HepG2 (cell line): Measurements from ENCODE around the gene INPP4B. TPM values are rescaled to one million over a fixed set of nuclear protein-coding genes. Genes with fewer than 3 reads are reported as not detected.

Experiments used
- ATAC-seq: fragments of 200-7000 bp; cut with Tn5 transposase; 3 replicates; pipeline ENCODE4 v1.9.1; 2020; ENCODE audit warnings: mild to moderate bottlenecking, moderate library complexity
- BruUV-seq: library from RNA; stranded (reverse); fragments of 400-500 nt; replicated peaks from 2 replicates; lab custom pipeline; 2021; lab: Mats Ljungman, UMichigan
- CTCF ChIA-PET: fragments of 300-600 bp; formaldehyde crosslinking; extraction: SDS; loops from one replicate; lab custom pipeline; 2021; ENCODE audit warnings: low total read pairs, inconsistent platforms, low intra/inter-chr PET ratio; lab: Yijun Ruan, JAX
- POLR2A ChIA-PET: fragments of 350-600 bp; sonication (Branson Sonifier 250); formaldehyde crosslinking; loops from one replicate; lab custom pipeline; 2020; ENCODE audit warnings: antibody characterized with exemption, inconsistent platforms; lab: Yijun Ruan, JAX
- DNase-seq: peaks from one replicate; pipeline ENCODE4 v3.0.0-alpha.2; 2015; ENCODE audit warnings: low spot score
- FAIRE-seq: peaks from 3 replicates; lab custom pipeline; 2011; peaks lifted over from hg19 to GRCh38; lab: Jason Lieb, UNC
- H2AFZ ChIP-seq: one replicate; pipeline ENCODE4 v1.6.1; 2011; ENCODE audit warnings: low read length, inconsistent platforms
- H3K27ac ChIP-seq: fragments of 300-600 bp; 3 replicates; pipeline ENCODE4 v1.8.0; 2011; ENCODE audit warnings: mixed run types, mild to moderate bottlenecking, mixed read lengths, low read length, inconsistent platforms; ENCODE audit not compliant: insufficient read depth; ENCODE audit errors: extremely low read length
- H3K27me3 ChIP-seq, 2 experiments: fragments of 200-600 bp in 1 of 2; 2 replicates in 1 of 2; 3 replicates in 1 of 2; pipeline versions ENCODE4 v1.6.0 to v1.8.0; 2011; ENCODE audit warnings: low read length in 2 of 2, mild to moderate bottlenecking in 2 of 2, moderate library complexity in 2 of 2, inconsistent platforms in 1 of 2; ENCODE audit not compliant: insufficient read depth in 2 of 2, control insufficient read depth in 1 of 2
- H3K36me3 ChIP-seq, 2 experiments: fragments of 200-600 bp in 1 of 2; replicated peaks in 1 of 2; 2 replicates in 1 of 2; 3 replicates in 1 of 2; pipeline versions ENCODE4 v1.5.1 to v1.8.0; 2011; ENCODE audit warnings: low read length in 2 of 2, inconsistent platforms in 1 of 2; ENCODE audit not compliant: insufficient read depth in 2 of 2, control insufficient read depth in 1 of 2
- H3K4me1 ChIP-seq: 2 replicates; pipeline ENCODE4 v1.5.1; 2012; ENCODE audit warnings: low read length, inconsistent platforms; ENCODE audit not compliant: insufficient read depth
- H3K4me2 ChIP-seq: 2 replicates; pipeline ENCODE4 v1.6.0; 2011; ENCODE audit warnings: low read depth, low read length, inconsistent platforms
- H3K4me3 ChIP-seq, 3 experiments: fragments of 200-600 bp in 1 of 3; sonication (generic), shearing (Covaris generic) in 1 of 3; replicated peaks in 1 of 3; 2 replicates each; pipeline ENCODE4 v1.5.1; 2011 to 2016; ENCODE audit warnings: low read length in 3 of 3, inconsistent platforms in 2 of 3, low read depth in 2 of 3, mild to moderate bottlenecking in 2 of 3, control low read depth in 1 of 3, mixed read lengths in 1 of 3; ENCODE audit not compliant: insufficient read depth in 1 of 3
- H3K79me2 ChIP-seq: one replicate; pipeline ENCODE4 v1.6.1; 2011; ENCODE audit warnings: low read length, inconsistent platforms; ENCODE audit not compliant: insufficient read depth
- H3K9ac ChIP-seq: 2 replicates; pipeline ENCODE4 v1.6.0; 2011; ENCODE audit warnings: mild to moderate bottlenecking, low read depth, low read length, inconsistent platforms; ENCODE audit not compliant: insufficient read depth
- H3K9me3 ChIP-seq: 2 replicates; pipeline ENCODE4 v1.5.1; 2012; ENCODE audit warnings: mild to moderate bottlenecking, low read length
- H4K20me1 ChIP-seq: 2 replicates; pipeline ENCODE4 v1.6.0; 2011; ENCODE audit warnings: inconsistent platforms, mild to moderate bottlenecking, low read length, moderate library complexity; ENCODE audit not compliant: insufficient read depth
- BCLAF1 ChIP-seq: fragments of 450-650 bp; IDR thresholded peaks from 2 replicates; pipeline ENCODE4 v1.6.1; 2017; ENCODE audit warnings: mild to moderate bottlenecking
- GFI1 ChIP-seq: sonication (generic); formaldehyde crosslinking; IDR thresholded peaks from 2 replicates; pipeline ENCODE4 v1.5.0; 2020; ENCODE audit warnings: missing genetic modification reagents, mild to moderate bottlenecking, borderline replicate concordance
- MED13 ChIP-seq: sonication (generic); formaldehyde crosslinking; IDR thresholded peaks from 2 replicates; pipeline ENCODE4 v1.5.0; 2020; ENCODE audit warnings: missing genetic modification reagents
- MED8 ChIP-seq: sonication (generic); formaldehyde crosslinking; IDR thresholded peaks from 2 replicates; pipeline ENCODE4 v1.8.1; 2023; ENCODE audit warnings: mild to moderate bottlenecking, missing genetic modification reagents; ENCODE audit not compliant: insufficient replicate concordance
- RNF219 ChIP-seq: sonication (generic); formaldehyde crosslinking; IDR thresholded peaks from 2 replicates; pipeline ENCODE4 v1.5.0; 2020; ENCODE audit warnings: mild to moderate bottlenecking, missing genetic modification reagents
- STAG1 ChIP-seq: sonication (generic); formaldehyde crosslinking; IDR thresholded peaks from 2 replicates; pipeline ENCODE4 v1.4.0; 2020; ENCODE audit warnings: missing genetic modification reagents
- ZKSCAN5 ChIP-seq: sonication (generic); formaldehyde crosslinking; IDR thresholded peaks from 2 replicates; pipeline ENCODE4 v1.5.1; 2020; ENCODE audit warnings: mild to moderate bottlenecking, missing genetic modification reagents
- ZNF619 ChIP-seq: sonication (generic); formaldehyde crosslinking; IDR thresholded peaks from 2 replicates; pipeline ENCODE4 v1.4.0; 2020; ENCODE audit warnings: mild to moderate bottlenecking, missing genetic modification reagents
- ZNF672 ChIP-seq: sonication (generic); formaldehyde crosslinking; IDR thresholded peaks from 2 replicates; pipeline ENCODE4 v1.8.1; 2022; ENCODE audit warnings: missing genetic modification reagents
- ZNF703 ChIP-seq: sonication (generic); formaldehyde crosslinking; IDR thresholded peaks from 2 replicates; pipeline ENCODE4 v1.5.1; 2020; ENCODE audit warnings: missing genetic modification reagents, mild to moderate bottlenecking, moderate library complexity, borderline replicate concordance
- WGBS: methylation state at CpG from one replicate; pipeline ENCODE4 v1.1.6; 2017; ENCODE audit warnings: low lambda C conversion rate; 5-methylcytosine and 5-hydroxymethylcytosine counted together
- in situ Hi-C: cut with HindIII; loops from 2 replicates; pipeline ENCODE4 v1.10.0; 2017; ENCODE audit warnings: low pct_unique_long_range_greater_than_20kb; ENCODE audit not compliant: extremely low pct_ligation_motif_present
- intact Hi-C: fragments of 100-400 bp; cut with micrococcal nuclease; formaldehyde crosslinking; loops from one replicate; pipeline ENCODE4 v1.10.0; 2022; ENCODE audit not compliant: unreplicated experiment
- polyA plus RNA-seq, 8 experiments: library from polyadenylated mRNA; depleted of rRNA in 3 of 8; stranded (reverse) in 7 of 8; unstranded in 1 of 8; fragments of >200 nt; fragmentation: Illumina TruSeq in 4 of 8; extraction: Trizol in 4 of 8; gene quantifications; 2 replicates each; pipeline versions ENCODE4 v1.2.1 to v1.2.3, GENCODE V29; 2011 to 2016; ENCODE audit warnings: low read depth in 4 of 8, missing spikeins in 1 of 8, mixed read lengths in 1 of 8; ENCODE audit not compliant: insufficient read depth in 1 of 8
- total RNA-seq, 5 experiments: library from RNA; depleted of rRNA; stranded (reverse); fragments of >200 nt; fragmentation: Illumina TruSeq; extraction: Trizol; gene quantifications; 2 replicates each; pipeline ENCODE4 v1.2.3, GENCODE V29; 2016; ENCODE audit warnings: low read depth in 1 of 5

Gene INPP4B
- total and polyA plus RNA-seq, 2 of the 13 experiments (the other 11 are each of a cell fraction or from before 2014, with no cell fraction given) = not detected

- ATAC-seq = no peak
- no TSS peak for BruUV-seq
- Histone ChIP-seq H3K27ac (no peak overlapping the region), H3K4me2 (no peak overlapping the region), H3K79me2 (no peaks in the 10 kb centered on the region), H3K4me1 (no peaks in the 10 kb centered on the region), H3K36me3 (no peaks in the 10 kb centered on the region), H2AFZ (no peak overlapping the region), H4K20me1 (no peaks in the 10 kb centered on the region), H3K27me3 (no peaks in the 10 kb centered on the region), H3K9ac (no peak overlapping the region), H3K4me3 (no peak overlapping the region), H3K9me3 (no peaks in the 10 kb centered on the region)
- TF ChIP-seq GFI1 (CRISPR knock-in tag) = no peak
- TF ChIP-seq STAG1 (CRISPR knock-in tag) = 0 out of 2 replicates have a peak, but pooled peaks have one; percentile 17
- ChIA-PET POLR2A (no interaction called here), CTCF (no interaction called here)
- intact Hi-C loops = loop anchor here (10.0 kb wide), 1 partner anchor 562 kb away; the partner anchor contains the start of gene INPP4B
- FAIRE-seq = no peak
- WGBS = 4% methylated on average over 2 of the region's 2 CpGs
- DNase-seq = no peak
- in situ Hi-C loops = no loop called here
Measured at GRCh38 chr4:142282870-142283431, 563.1 kb downstream of the INPP4B start.

- ATAC-seq (no peak), DNase-seq (no peak), FAIRE-seq (no peak)
- Histone ChIP-seq H3K4me2 (no peak overlapping the region), H3K9me3 (no peaks in the 10 kb centered on the region), H3K36me3 (no peaks in the 10 kb centered on the region), H3K4me1 (no peaks in the 10 kb centered on the region), H4K20me1 (no peaks in the 10 kb centered on the region), H3K79me2 (no peaks in the 10 kb centered on the region), H3K27ac (no peak overlapping the region), H2AFZ (no peak overlapping the region), H3K27me3 (no peaks in the 10 kb centered on the region), H3K9ac (no peak overlapping the region), H3K4me3 (no peak overlapping the region)
- ChIA-PET POLR2A (no interaction called here), CTCF (no interaction called here)
- WGBS = 35% methylated on average over 1 of the region's 1 CpG
- intact Hi-C loops (loop anchor here (10.0 kb wide), 1 partner anchor 563 kb away; the partner anchor contains the start of gene INPP4B), in situ Hi-C loops (no loop called here)
- no TSS peak for BruUV-seq
- TF ChIP-seq ZNF619 (no peak), ZNF703 (CRISPR knock-in tag) (no peak), MED13 (no peak), BCLAF1 (no peak), RNF219 (CRISPR knock-in tag) (no peak), MED8 (CRISPR knock-in tag) (no peak), ZNF672 (CRISPR knock-in tag) (no peak), ZKSCAN5 (CRISPR knock-in tag) (no peak)
Measured at GRCh38 chr4:142281999-142282398, 564.1 kb downstream of the INPP4B start.
